ENCODE results near the gene STARD5.

- TF ChIP-seq TBP (IDR thresholded peaks at IDR 0.05; ENCODE audit: low read depth, low read length) (no peak), CHD2 (IDR thresholded peaks at IDR 0.05; ENCODE audit: low read length) (no peak), POLR2AphosphoS5 (IDR thresholded peaks at IDR 0.05; ENCODE audit: low read depth, low read length) (no peak), JUN (IDR thresholded peaks at IDR 0.05; ENCODE audit: low read depth, low read length) (no peak)
Measured at GRCh38 chr15:81297603-81298575, 26.1 kb downstream of the STARD5 start.

Data from H1 (cell line).